Measurements from ENCODE around the gene HSP90AA1.
"Not testable (repeated sequence)": the region's sequence is repeated elsewhere in the genome, so short reads cannot be mapped to it uniquely, and the experiment has no call there.

The HSP90AA1 gene
- long read RNA-seq, donor 1, transcript HSP90AA1-205 (2 exons, 429 nt): major isoform, 23 of 947 reads
- long read RNA-seq, donor 1, transcript HSP90AA1-201 (11 exons, 3,379 nt): major isoform, 23 of 947 reads
- long read RNA-seq, donor 1, partial matches to known transcripts: 898 of 947 reads
- long read RNA-seq, donor 1, other reads (novel, unspliced or antisense): 0 of 947 reads
- long read RNA-seq, donor 2, transcript HSP90AA1-205 (2 exons, 429 nt): major isoform, 22 of 630 reads
- long read RNA-seq, donor 2, partial matches to known transcripts: 601 of 630 reads
- long read RNA-seq, donor 2, other reads (novel, unspliced or antisense): 0 of 630 reads
- long read RNA-seq, donor 3, transcript HSP90AA1-205 (2 exons, 429 nt): major isoform, 24 of 284 reads
- long read RNA-seq, donor 3, transcript HSP90AA1-201 (11 exons, 3,379 nt): minor isoform, 7 of 284 reads
- long read RNA-seq, donor 3, partial matches to known transcripts: 251 of 284 reads
- long read RNA-seq, donor 3, other reads (novel, unspliced or antisense): 0 of 284 reads
- long read RNA-seq, donor 4, transcript HSP90AA1-201 (11 exons, 3,379 nt): minor isoform, 10 of 715 reads
- long read RNA-seq, donor 4, transcript HSP90AA1-205 (2 exons, 429 nt): major isoform, 36 of 715 reads
- long read RNA-seq, donor 4, partial matches to known transcripts: 666 of 715 reads
- long read RNA-seq, donor 4, other reads (novel, unspliced or antisense): 0 of 715 reads
- long read RNA-seq, donor 5, transcript HSP90AA1-205 (2 exons, 429 nt): minor isoform, 7 of 464 reads
- long read RNA-seq, donor 5, transcript HSP90AA1-201 (11 exons, 3,379 nt): major isoform, 34 of 464 reads
- long read RNA-seq, donor 5, partial matches to known transcripts: 421 of 464 reads
- long read RNA-seq, donor 5, other reads (novel, unspliced or antisense): 0 of 464 reads
- long read RNA-seq, donor 6, transcript HSP90AA1-205 (2 exons, 429 nt): major isoform, 41 of 839 reads
- long read RNA-seq, donor 6, partial matches to known transcripts: 793 of 839 reads
- long read RNA-seq, donor 6, other reads (novel, unspliced or antisense): 0 of 839 reads
- long read RNA-seq, donor 7: 0 reads
- long read RNA-seq, donor 8, transcript HSP90AA1-201 (11 exons, 3,379 nt): minor isoform, 15 of 472 reads
- long read RNA-seq, donor 8, transcript HSP90AA1-205 (2 exons, 429 nt): major isoform, 18 of 472 reads
- long read RNA-seq, donor 8, partial matches to known transcripts: 437 of 472 reads
- long read RNA-seq, donor 8, other reads (novel, unspliced or antisense): 0 of 472 reads

DNA sequence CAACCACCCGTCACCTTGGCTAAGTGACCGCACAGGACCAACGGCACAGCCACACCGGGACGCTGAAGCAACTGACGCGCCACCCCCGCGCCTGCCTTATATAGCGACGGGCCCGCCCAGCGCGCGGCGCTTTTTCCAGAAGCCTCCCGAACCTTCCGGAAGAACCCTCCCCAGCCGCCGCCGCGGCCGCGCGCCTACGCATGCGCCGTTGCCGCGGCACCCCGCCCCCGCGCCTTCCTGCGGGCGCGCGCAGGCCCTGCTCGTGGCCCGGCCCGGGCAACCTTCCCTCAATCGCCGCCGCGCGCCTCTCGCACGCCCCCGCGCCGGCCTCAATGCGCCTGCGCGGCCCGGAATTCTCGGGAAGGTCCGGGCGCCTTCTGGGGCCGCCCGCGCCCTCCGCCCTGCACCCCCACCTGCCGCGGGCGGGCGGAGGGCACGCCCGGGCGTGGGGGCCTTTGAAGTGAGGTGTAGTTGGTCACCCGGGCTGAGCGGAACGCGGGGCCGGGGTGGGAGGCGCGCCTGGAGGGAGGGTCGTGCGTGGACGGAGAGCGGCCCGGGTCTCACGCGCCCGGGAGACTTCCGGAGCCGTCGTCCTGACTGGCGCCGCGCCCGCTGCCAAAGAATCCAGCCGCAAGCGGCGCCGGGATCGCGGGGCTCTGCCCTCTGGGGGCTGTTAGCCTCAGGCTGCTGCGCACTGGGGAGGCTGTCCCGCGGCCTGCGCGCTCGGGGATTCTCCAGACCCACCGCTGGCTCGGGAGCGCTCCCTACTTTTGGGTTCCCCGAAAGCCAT lies at the start of gene HSP90AA1:
Gene HSP90AA1, minus strand, starts transcription at position 73 of the 790 bp plus-strand sequence. CDS start 666 bp downstream, outside the sequence.
- DNase-seq: peak; percentile 100

DNA sequence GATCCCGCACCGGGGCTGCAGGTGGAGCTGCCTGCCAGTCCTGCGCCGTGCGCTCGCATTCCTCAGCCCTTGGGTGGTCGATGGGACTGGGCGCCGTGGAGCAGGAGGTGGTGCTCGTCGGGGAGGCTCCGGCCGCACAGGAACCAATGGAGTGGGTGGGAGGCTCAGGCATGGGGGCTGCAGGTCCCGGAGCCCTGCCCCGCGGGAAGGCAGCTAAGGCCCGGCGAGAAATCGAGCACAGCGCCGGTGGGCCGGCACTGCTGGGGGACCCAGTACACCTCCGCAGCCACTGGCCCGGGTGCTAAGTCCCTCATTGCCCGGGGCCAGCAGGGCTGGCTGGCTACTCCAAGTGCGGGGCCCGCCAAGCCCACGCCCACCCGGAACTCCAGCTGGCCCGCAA lies 48.6 kb upstream of the HSP90AA1 start:
- not testable (repeated sequence) for DNase-seq

- not testable (repeated sequence) for DNase-seq
Observed at GRCh38 chr14:102134719-102135118, 47.9 kb upstream of the HSP90AA1 start.

- DNase-seq: not testable (repeated sequence)
Observed at GRCh38 chr14:102134021-102134420, 47.2 kb upstream of the HSP90AA1 start.

DNA sequence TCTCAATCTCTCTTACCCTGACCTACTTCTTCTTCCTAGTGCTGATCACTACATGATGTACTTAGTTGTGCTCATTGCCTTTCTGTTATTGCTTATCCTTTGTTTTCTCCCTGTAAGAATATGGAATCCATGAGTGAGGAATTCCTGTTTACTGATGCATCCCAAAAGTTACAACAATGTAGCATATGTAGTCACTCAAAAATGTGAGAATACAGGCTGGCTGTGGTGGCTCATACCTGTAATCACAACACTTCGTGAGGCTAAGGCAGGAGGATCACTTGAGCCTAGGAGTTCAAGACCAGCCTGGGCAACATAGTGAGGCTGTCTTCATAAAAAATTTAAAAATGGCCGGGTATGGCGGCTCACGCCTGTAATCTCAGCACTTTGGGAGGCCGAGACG lies 44.9 kb upstream of the HSP90AA1 start:
- DNase-seq: no peak

DNA sequence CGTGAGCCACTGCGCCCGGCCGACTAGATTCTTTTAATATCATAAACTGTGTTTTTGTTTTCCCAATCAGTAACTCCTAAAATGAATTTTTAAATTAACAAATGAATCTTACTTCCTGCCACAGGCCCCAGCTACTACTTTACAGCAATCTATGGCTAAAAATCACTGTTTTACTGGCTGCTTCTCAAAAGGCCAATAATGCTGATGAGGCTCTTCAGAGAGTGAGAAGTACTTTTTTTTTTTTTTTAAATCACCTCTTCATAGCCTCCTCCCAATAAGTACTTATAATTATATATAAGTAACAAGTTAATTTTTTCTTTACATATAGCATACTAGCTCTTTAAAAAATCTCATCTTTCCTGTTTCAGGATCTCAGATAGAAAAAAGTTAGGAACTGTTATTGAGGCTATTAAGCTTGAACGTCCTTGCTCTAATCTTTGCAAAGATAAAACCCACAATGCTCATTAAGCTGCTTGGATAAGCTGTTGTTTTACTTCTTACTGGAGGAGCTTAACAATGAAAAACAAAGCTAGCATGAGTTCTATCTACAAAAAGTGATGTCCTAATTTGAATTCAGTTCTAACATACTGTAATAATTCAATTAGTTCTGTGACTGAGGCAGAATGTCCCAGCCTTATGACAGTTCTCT lies 40.1 kb upstream of the HSP90AA1 start:
- no peak for DNase-seq

DNA sequence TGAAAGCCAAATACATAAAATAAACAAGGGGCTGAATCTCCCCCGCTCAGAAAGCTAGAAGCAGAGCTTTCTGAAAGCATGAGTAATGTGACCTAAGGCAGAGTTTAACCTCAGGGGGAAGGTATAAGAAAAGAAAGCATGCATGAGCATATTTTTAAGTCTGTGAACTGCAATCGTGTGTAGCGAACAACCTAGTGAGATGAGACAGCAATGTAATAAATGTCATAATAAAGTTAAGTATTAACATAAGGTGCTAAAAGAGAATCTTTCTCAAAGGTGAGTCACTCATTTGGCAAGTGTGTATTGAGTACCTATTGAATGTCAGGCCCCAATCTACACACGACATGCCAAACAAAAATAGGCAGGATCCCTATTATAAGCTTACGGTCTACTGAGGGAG lies 38.7 kb upstream of the HSP90AA1 start:
- no peak for DNase-seq

DNA sequence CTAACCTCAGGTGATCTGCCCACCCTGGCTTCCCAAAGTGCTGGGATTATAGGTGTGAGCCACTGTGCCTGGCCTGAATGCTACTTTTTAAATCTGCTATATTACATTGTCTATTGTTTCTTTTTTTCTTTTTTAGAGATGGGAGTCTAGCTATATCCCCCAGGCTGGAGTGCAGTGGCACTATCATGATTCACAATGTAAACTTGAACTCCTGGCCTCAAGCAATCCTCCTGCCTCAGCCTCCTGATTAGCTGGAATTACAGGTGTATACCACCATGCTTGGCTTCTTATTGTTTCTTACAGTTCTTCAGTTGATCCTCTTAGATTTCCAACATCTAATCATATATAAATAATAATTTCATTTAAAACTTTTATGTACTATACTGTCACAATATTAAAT lies 37.6 kb upstream of the HSP90AA1 start:
- no peak for DNase-seq

- DNase-seq: no peak
Observed at GRCh38 chr14:102121567-102121966, 34.7 kb upstream of the HSP90AA1 start.

GRCh38 chr14:102120888-102121287 lies 34.0 kb upstream of the HSP90AA1 start:
- no peak for DNase-seq

DNA sequence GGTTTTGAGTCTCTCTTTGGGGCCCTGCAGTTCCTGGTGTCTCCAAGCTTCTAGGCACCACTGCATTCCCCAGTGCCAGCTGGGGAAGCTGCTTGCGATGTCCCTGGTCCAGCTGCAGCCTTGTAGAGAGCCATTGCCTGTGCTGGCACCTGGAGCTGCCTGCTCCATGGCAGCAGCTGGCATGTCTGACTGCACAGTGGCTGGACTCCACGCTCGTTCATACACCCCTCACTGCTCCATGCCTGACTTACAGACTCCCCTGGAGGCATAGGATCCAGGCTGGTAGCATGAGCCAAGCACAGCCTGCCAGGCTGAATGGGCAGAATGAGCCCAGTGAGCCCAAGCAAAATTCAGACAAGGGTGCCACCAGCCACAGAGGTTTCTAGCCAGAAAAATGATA lies 31.0 kb upstream of the HSP90AA1 start:
- DNase-seq: no peak

DNA sequence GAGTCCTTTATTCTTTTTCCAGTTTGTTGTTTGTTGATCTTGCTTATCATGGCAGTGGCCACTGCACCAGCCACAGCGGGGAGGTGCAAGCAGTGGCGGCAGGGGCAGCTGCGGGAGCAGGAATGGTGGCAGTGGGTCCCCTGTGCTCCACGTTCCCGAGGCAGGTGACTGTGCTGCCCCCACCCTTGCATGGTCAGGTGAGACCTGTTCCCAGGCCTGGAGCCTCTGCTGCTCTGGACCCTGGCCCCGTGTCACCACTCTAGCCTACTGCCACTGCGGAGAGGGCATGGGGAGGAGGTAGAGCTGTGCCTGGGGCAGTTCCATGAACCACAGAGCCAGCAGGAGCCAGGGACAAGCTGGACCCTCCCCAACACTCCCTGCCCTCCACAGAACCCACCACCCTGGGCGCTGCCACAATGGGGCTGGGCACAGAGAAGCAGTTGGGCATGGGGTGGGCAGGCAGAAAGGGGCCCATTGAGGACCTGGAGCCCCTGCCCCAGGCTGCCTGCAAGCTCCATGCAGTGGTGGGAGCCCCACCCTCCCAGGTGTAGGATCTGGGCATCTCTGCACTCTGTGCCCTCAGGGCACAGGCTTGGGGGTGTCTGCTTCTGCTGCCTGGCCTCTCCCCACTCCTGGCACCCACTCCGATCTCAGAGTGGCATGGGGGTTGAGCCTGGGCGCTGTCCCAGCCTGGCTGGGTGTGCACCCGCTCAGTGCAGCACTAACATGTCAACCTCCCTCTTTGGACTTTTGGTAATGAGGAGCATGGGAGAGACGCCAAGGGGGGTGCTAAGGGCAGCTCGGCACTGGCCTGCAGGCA lies 29.7 kb upstream of the HSP90AA1 start:
- no peak for DNase-seq

DNA sequence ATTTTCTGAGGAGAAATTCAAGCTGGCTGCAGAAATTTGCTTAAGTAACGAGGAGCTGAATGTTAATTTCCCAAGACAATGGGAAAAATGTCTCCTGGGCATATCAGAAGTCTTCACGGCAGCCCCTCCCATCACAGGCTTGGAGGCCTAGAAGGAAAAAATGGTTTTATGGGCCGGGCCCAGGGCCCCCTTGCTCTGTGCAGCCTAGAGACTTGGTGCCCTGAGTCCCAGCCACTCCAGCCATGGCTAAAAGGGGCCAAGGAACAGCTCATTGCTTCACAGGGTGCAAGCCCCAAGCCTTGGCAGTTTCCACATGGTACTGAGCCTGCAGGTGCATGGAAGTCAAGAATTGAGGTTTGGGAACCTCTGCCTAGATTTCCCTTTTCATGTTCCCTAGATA lies 24.3 kb upstream of the HSP90AA1 start:
- DNase-seq: no peak

DNA sequence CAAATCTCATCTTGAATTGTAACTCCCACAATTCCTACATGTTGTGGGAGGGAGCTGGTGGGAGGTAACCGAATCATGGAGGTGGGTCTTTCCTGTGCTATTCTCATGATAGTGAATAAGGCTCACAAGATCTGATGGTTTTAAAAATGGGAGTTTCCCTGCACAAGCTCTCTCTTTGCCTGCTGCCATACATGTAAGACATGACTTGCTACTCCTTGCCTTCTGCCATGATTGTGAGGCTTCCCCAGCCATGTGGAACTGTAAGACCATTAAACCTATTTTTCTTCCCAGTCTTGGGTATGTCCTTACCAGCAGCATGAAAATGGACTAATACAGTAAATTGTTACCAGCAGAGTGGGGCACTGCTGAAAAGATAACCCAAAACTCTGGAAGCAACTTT lies 22.5 kb upstream of the HSP90AA1 start:
- not testable (repeated sequence) for DNase-seq

- no peak for DNase-seq
Observed at GRCh38 chr14:102105369-102105768, 18.5 kb upstream of the HSP90AA1 start.

DNA sequence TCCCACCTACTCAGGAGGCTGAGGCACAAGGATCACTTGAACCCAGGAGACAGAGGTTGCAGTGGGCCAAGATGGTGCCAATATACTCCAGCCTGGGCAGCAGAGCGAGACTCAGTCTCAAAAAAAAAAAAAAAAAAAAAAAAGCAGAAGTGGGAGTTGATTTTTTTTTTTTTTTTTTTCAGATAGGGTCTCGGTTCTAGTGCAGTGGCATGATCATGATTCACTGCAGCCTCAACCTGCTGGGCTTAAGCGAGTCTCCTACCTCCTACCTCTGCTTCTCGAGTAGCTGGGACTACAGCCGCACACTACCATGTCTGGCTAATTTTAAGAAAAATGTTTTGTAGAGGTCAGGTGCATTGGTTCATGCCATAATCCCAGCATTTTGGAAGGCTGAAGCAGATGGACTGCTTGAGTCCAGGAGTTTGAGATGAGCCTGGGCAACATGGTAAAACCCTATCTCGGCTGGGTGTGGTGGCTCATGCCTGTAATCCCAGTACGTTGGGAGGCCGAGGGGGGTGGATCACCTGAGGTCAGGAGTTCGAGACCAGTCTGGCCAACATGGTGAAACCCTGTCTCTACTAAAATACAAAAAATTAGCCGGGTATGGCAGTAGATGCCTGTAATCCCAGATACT lies 16.3 kb upstream of the HSP90AA1 start:
- DNase-seq: no peak

- DNase-seq: peak; percentile 22
Observed at GRCh38 chr14:102097441-102098135, 10.7 kb upstream of the HSP90AA1 start.

GRCh38 chr14:102096569-102097188 lies 9.8 kb upstream of the HSP90AA1 start:
- DNase-seq: peak; percentile 74
